ENCODE measurements around the gene ATRN.

DNA sequence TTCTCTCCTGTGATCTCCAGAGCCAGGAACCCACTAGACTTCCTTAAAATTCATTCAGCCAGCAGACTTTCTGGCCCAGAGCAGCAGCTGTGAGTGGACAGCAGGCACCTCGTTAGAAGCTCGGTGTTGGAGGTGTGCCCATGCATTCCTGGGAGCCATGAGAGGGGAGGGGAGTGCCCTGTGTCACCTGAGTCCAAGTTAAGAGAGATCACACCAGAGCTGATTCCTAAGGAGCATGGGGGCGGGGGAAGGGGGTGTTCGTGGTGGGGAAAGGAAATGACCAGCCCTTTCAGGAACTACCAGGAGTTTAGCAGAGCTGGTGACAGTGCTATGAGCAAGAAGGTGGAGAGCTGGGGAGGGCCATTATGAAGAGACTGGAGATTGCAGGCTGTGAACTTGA lies 145.4 kb downstream of the ATRN start:
- TF ChIP-seq EP300 (IDR thresholded peaks at IDR 0.05) (no peak), CTCF (IDR thresholded peaks at IDR 0.05) (no peak), POLR2A (IDR thresholded peaks at IDR 0.05) (no peak)

Data from stomach (tissue), 4 donors.